Activated T-helper 1 cell treated with anti-CD3 and anti-CD28 coated beads, Interleukin-12 subunit alpha, Interleukin-12 subunit beta, Interleukin-2, Interleukin-4 antibody, amounts not matched to agents 30 ng/mL and 10 ng/mL and 1 ng/mL, durations not matched to agents 14 hours and 24 hours and 36 hours (primary cell): ENCODE data around the gene FOXP1. TPM values are rescaled to one million over a fixed set of nuclear protein-coding genes. Genes with fewer than 3 reads are reported as not detected.

ENCODE experiments used
- DNase-seq: peaks from one replicate; pipeline ENCODE4 v3.0.0; 2021; ENCODE audit warnings: low spot score
- H3K27ac Mint-ChIP-seq: one replicate; pipeline ENCODE4 v1.8.0; 2021; ENCODE audit warnings: mild to moderate bottlenecking, mixed read lengths
- H3K27me3 Mint-ChIP-seq: one replicate; pipeline ENCODE4 v1.8.0; 2022; ENCODE audit warnings: mild to moderate bottlenecking, moderate library complexity, mixed read lengths; ENCODE audit not compliant: insufficient read depth
- H3K36me3 Mint-ChIP-seq: one replicate; pipeline ENCODE4 v1.8.0; 2021; ENCODE audit warnings: low read depth, mixed read lengths
- H3K4me1 Mint-ChIP-seq: one replicate; pipeline ENCODE4 v1.8.0; 2021; ENCODE audit warnings: low read depth, mixed read lengths
- H3K4me3 Mint-ChIP-seq: one replicate; pipeline ENCODE4 v1.8.0; 2021; ENCODE audit warnings: mild to moderate bottlenecking, moderate library complexity, mixed read lengths
- H3K9me3 Mint-ChIP-seq: one replicate; pipeline ENCODE4 v1.8.0; 2021; ENCODE audit warnings: mixed read lengths
- intact Hi-C: fragments of 100-400 bp; cut with micrococcal nuclease; formaldehyde crosslinking; loops from one replicate; pipeline ENCODE4 v1.15.1; 2024
- total RNA-seq: library from RNA; stranded (reverse); gene quantifications from 2 replicates; pipeline ENCODE4 v1.2.3, GENCODE V29; 2022

The FOXP1 gene
- total RNA-seq, 1 donor from 2014 or later: 97.6 TPM

- peaks cover 35% of the 10 kb centered on the region for H3K36me3 Mint-ChIP-seq
- H3K27ac Mint-ChIP-seq: no peak overlapping the region
- no peak for DNase-seq
- H3K27me3 Mint-ChIP-seq: peaks cover 5% of the 10 kb centered on the region
- H3K4me1 Mint-ChIP-seq: peaks cover 64% of the 10 kb centered on the region
- H3K9me3 Mint-ChIP-seq: no peaks in the 10 kb centered on the region
- intact Hi-C loops: no loop called here
- H3K4me3 Mint-ChIP-seq: no peak overlapping the region
Observed at GRCh38 chr3:71092665-71093064, 490.9 kb downstream of the FOXP1 start.

DNA sequence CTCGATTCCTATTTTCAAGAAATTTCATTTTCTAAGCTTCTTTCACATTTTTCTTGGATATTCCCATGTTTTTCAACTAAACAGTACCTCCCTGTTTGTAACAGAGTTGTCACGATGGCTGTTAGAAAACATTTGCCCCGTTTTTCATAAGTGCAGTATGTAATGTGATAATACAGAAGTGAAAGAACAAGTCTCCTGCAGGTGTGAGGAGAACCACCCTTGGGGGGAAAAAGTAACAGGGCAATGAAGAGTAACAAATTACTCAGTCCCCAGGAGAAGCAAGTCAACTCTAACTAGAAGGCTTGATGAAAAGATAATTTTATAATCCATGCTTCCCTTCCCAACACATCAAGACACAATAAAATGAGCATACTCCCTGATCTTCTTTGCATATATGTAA is 493.3 kb downstream of the FOXP1 start:
- Mint-ChIP-seq H3K9me3 (no peaks in the 10 kb centered on the region), H3K4me1 (peaks cover 59% of the 10 kb centered on the region), H3K27me3 (peaks cover 5% of the 10 kb centered on the region), H3K27ac (no peak overlapping the region), H3K4me3 (no peak overlapping the region), H3K36me3 (peaks cover 33% of the 10 kb centered on the region)
- no peak for DNase-seq
- intact Hi-C loops: no loop called here

DNA sequence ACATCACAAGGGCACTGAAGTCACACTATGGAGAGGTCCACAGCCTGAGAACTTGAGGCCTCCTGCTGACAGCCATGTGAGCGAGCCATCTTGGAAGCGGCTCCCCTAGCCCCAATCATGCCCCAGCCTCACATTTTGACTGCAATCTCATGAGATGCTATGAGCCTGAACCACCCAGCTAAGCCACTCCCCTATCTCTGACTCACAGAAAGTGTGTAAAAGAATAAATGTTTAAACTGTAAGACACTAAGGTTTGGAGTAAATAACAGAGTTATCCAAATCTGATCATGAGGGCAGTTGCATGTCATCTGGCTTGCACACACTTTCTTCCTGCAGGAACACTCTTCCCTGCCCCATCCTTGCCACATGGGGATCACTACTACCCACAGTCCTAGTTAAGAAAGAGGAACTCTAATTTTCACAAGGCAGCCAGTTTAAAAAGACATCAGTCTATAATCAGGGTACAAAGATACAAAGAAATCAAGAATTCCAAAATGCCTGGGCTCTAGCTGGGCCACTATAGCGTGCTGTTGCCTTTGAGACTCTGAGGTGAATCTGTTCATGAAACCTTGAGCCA is 494.2 kb downstream of the FOXP1 start:
- intact Hi-C loops: loop anchor here (10.0 kb wide), 1 partner anchor 2005 kb away; the partner anchor contains the start of genes ARL6IP5 and UBA3
- DNase-seq: no peak
- H3K27ac Mint-ChIP-seq: peak overlapping the region; percentile 35
- peak overlapping the region; percentile 24 for H3K4me3 Mint-ChIP-seq
- peaks cover 5% of the 10 kb centered on the region for H3K27me3 Mint-ChIP-seq
- H3K36me3 Mint-ChIP-seq: peaks cover 29% of the 10 kb centered on the region
- H3K9me3 Mint-ChIP-seq: no peaks in the 10 kb centered on the region
- H3K4me1 Mint-ChIP-seq: peaks cover 65% of the 10 kb centered on the region

GRCh38 chr3:71088742-71089141 is 494.8 kb downstream of the FOXP1 start:
- intact Hi-C loops: loop anchor here (10.0 kb wide), 1 partner anchor 2004 kb away; the partner anchor contains the start of genes ARL6IP5 and UBA3
- peak overlapping the region; percentile 24 for H3K4me3 Mint-ChIP-seq
- peak overlapping the region; percentile 89 for H3K27ac Mint-ChIP-seq
- peaks cover 69% of the 10 kb centered on the region for H3K4me1 Mint-ChIP-seq
- peaks cover 28% of the 10 kb centered on the region for H3K36me3 Mint-ChIP-seq
- DNase-seq: no peak
- H3K9me3 Mint-ChIP-seq: no peaks in the 10 kb centered on the region
- peaks cover 5% of the 10 kb centered on the region for H3K27me3 Mint-ChIP-seq

GRCh38 chr3:71088019-71088708 is 495.4 kb downstream of the FOXP1 start:
- intact Hi-C loops: loop anchor here (10.0 kb wide), 1 partner anchor 2003 kb away; the partner anchor contains the start of genes ARL6IP5 and UBA3
- peak overlapping the region; percentile 39 for H3K4me3 Mint-ChIP-seq

DNA sequence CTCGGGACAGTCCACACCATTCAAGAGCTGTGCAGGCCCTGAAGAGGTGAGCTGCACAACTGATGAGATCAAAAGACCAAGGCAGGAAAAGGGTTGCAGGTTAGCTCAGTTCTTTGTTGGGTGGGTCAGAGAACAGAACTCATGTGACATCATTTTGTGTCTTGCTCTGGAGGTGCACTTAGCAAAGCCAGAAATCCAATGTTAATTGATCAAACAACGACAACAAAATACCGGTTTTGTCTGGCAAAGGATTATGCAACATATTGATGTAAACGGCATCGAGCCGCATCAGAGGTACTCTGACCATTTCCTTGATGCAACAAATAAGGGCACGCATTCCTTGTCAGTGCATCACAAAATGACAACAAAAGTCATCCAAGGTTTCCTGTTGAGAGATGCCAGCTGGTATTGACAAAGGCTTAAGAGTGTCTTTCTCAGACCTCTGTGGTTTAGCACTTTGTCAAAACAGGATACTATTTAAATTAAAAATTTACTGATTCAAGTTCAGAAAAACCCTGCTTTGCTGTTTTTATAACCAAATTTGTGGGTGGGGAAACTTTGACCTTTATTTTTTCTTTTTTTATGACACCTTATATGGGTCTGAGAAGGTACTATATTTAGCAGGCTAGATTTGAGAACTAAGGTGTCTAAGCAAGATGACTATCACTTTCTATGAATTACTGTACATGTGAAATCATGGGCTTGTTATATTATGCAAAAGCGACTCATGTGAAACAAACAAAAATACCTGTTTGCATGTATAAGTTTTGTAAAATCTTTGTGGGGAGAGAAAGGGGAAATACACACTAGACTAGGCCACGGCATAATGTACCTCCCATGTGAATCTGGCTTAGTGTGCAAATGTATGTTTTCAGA is 496.1 kb downstream of the FOXP1 start:
- Mint-ChIP-seq H3K4me3 (peak overlapping the region; percentile 46), H3K36me3 (peaks cover 33% of the 10 kb centered on the region), H3K9me3 (peaks cover 4% of the 10 kb centered on the region), H3K27ac (peak overlapping the region; percentile 89), H3K4me1 (peaks cover 77% of the 10 kb centered on the region), H3K27me3 (peaks cover 2% of the 10 kb centered on the region)
- intact Hi-C loops: loop anchor here (1.0 to 10.0 kb wide), 15 partner anchors 13 to 2003 kb away; partner anchors contain the start of genes ARL6IP5 and UBA3
- DNase-seq: peak; percentile 44

More at GRCh38 chr3:71088019-71088708, 495.4 kb downstream of the FOXP1 start:
- Mint-ChIP-seq H3K27ac (peak overlapping the region; percentile 89), H3K9me3 (peaks cover 2% of the 10 kb centered on the region), H3K4me1 (peaks cover 75% of the 10 kb centered on the region), H3K36me3 (peaks cover 34% of the 10 kb centered on the region), H3K27me3 (peaks cover 5% of the 10 kb centered on the region)
- DNase-seq: no peak

GRCh38 chr3:71086777-71087142 is 496.8 kb downstream of the FOXP1 start:
- DNase-seq: no peak
- Mint-ChIP-seq H3K27me3 (peaks cover 2% of the 10 kb centered on the region), H3K4me1 (peaks cover 72% of the 10 kb centered on the region), H3K36me3 (peaks cover 33% of the 10 kb centered on the region), H3K9me3 (peaks cover 4% of the 10 kb centered on the region), H3K4me3 (peak overlapping the region; percentile 46), H3K27ac (peak overlapping the region; percentile 89)
- intact Hi-C loops: loop anchor here (1.0 to 10.0 kb wide), 15 partner anchors 14 to 2002 kb away; partner anchors contain the start of genes ARL6IP5 and UBA3

GRCh38 chr3:71083726-71084131 is 499.8 kb downstream of the FOXP1 start:
- peak overlapping the region; percentile 80 for H3K27ac Mint-ChIP-seq
- no peak for DNase-seq
- peak overlapping the region; percentile 13 for H3K4me3 Mint-ChIP-seq
- peaks cover 24% of the 10 kb centered on the region for H3K36me3 Mint-ChIP-seq
- H3K27me3 Mint-ChIP-seq: no peaks in the 10 kb centered on the region
- H3K9me3 Mint-ChIP-seq: peaks cover 4% of the 10 kb centered on the region
- peaks cover 84% of the 10 kb centered on the region for H3K4me1 Mint-ChIP-seq
- intact Hi-C loops: loop anchor here (10.0 kb wide), 1 partner anchor 1999 kb away; the partner anchor contains the start of genes ARL6IP5 and UBA3

DNA sequence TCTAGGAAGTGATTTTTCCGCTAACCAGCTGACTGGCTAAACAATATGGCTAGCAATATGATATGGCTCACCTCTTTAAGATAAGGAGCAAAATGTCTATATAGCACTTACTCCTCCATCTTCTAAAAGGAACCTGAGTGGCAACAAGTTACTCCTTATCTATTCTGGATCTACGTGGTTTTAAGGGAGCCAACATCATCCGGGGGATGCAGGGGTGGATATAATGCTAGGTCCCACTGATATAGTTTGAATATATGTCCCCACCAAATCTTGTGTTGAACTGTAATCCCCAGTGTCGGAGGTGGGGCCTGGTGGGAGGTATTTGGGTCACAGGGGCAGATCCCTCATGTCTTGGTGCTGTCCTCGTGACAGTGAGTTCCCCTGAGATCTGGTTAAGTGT is 500.7 kb downstream of the FOXP1 start:
- H3K36me3 Mint-ChIP-seq: peaks cover 24% of the 10 kb centered on the region
- no peak overlapping the region for H3K4me3 Mint-ChIP-seq
- intact Hi-C loops: loop anchor here (10.0 kb wide), 1 partner anchor 1998 kb away; the partner anchor contains the start of genes ARL6IP5 and UBA3
- H3K9me3 Mint-ChIP-seq: peaks cover 4% of the 10 kb centered on the region
- no peaks in the 10 kb centered on the region for H3K27me3 Mint-ChIP-seq
- H3K27ac Mint-ChIP-seq: peak overlapping the region; percentile 80
- peaks cover 84% of the 10 kb centered on the region for H3K4me1 Mint-ChIP-seq
- DNase-seq: no peak

DNA sequence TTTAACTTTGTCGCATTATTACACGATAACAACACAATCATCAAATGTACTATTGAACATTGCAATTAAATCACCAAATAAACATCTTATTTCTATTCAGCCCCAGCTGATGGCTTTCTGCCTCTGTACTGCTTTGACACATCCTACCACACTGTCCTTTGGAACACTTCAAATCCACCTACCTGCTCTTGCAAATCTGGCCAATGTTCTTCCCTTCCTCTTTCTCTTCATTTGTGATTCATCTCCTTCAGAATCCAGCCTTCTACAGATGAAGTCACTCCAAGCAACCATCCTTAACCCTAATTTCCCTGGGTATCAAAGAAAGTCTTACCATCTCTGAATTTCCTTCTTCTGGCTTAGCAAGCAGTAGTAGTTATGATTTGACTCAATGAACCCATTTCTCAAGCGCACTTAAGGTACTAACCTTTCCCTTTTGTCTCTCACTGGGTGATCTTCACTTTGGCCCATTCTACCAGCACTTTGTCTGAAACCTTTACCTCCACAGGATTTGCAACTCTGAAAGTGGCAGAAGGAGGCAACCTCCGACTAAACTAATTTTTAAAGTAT is 502.9 kb downstream of the FOXP1 start:
- peaks cover 18% of the 10 kb centered on the region for H3K36me3 Mint-ChIP-seq
- H3K4me3 Mint-ChIP-seq: peak overlapping the region; percentile 6
- H3K27ac Mint-ChIP-seq: peak overlapping the region; percentile 30
- H3K4me1 Mint-ChIP-seq: peaks cover 80% of the 10 kb centered on the region
- intact Hi-C loops: loop anchor here (1.0 to 10.0 kb wide), 2 partner anchors 10 to 1996 kb away; partner anchors contain the start of genes ARL6IP5 and UBA3
- peaks cover 2% of the 10 kb centered on the region for H3K27me3 Mint-ChIP-seq
- peaks cover 4% of the 10 kb centered on the region for H3K9me3 Mint-ChIP-seq
- DNase-seq: no peak

- intact Hi-C loops: no loop called here
- Mint-ChIP-seq H3K36me3 (peaks cover 20% of the 10 kb centered on the region), H3K4me3 (peak overlapping the region; percentile 56)
Observed at GRCh38 chr3:71078723-71079525, 504.6 kb downstream of the FOXP1 start.

More at GRCh38 chr3:71078723-71079525, 504.6 kb downstream of the FOXP1 start:
- H3K4me1 Mint-ChIP-seq: peaks cover 77% of the 10 kb centered on the region
- peaks cover 2% of the 10 kb centered on the region for H3K27me3 Mint-ChIP-seq
- H3K27ac Mint-ChIP-seq: peak overlapping the region; percentile 6
- H3K9me3 Mint-ChIP-seq: peaks cover 4% of the 10 kb centered on the region
- DNase-seq: no peak
